Body of pancreas (tissue), 4 donors: ENCODE measurements around the gene EBP. TPM values are rescaled to one million over a fixed set of nuclear protein-coding genes. Genes with fewer than 3 reads are reported as not detected.

Source experiments
- ATAC-seq: fragments of 150-250 bp; one replicate; pipeline ENCODE4 v1.9.1; 2016
- DNase-seq, 4 donors: peaks; one replicate each; pipeline ENCODE4 v3.0.0-alpha.2; 2019
- H3K27ac ChIP-seq, 4 donors: fragments of 200-600 bp; sonication (generic); 1 replicate in 3 of 4; 2 replicates in 1 of 4; pipeline versions ENCODE4 v1.5.1 to v1.6.1; 2016 to 2019; ENCODE audit warnings: mild to moderate bottlenecking in 1 of 4, mixed read lengths in 1 of 4, moderate library complexity in 1 of 4
- H3K27me3 ChIP-seq, 2 donors: fragments of 200-600 bp; sonication (generic); one replicate each; pipeline ENCODE4 v1.6.0; 2016; ENCODE audit warnings: mild to moderate bottlenecking in 1 of 2
- H3K36me3 ChIP-seq, 2 donors: fragments of 200-600 bp; sonication (generic); replicated peaks in 1 of 2; 2 replicates each; pipeline ENCODE4 v1.5.1; 2016; ENCODE audit warnings: low read depth in 2 of 2; ENCODE audit not compliant: insufficient read depth in 1 of 2
- H3K4me1 ChIP-seq: fragments of 200-600 bp; sonication (generic); one replicate; pipeline ENCODE4 v1.6.0; 2016
- H3K4me3 ChIP-seq, 2 donors: fragments of 200-600 bp; sonication (generic); 1 replicate in 1 of 2; 2 replicates in 1 of 2; pipeline ENCODE4 v1.5.1; 2016 to 2019
- H3K9me3 ChIP-seq, 3 donors: fragments of 200-600 bp; sonication (generic); 1 replicate in 2 of 3; 2 replicates in 1 of 3; pipeline ENCODE4 v1.5.1; 2016
- POLR2A ChIP-seq, 3 donors: fragments of 450-650 bp; IDR thresholded peaks; one replicate each; pipeline ENCODE4 v1.6.1; 2016; ENCODE audit warnings: antibody characterized with exemption in 3 of 3, mild to moderate bottlenecking in 2 of 3
- WGBS, 2 donors: methylation state at CpG; one replicate each; pipeline ENCODE4 v1.1.5; 2017; 5-methylcytosine and 5-hydroxymethylcytosine counted together
- intact Hi-C: fragments of 100-400 bp; cut with DNase I; formaldehyde crosslinking; loops from one replicate; pipeline ENCODE4 v1.15.1; 2023
- total RNA-seq, 2 donors: library from RNA; depleted of rRNA; stranded (reverse); fragments of >200 nt; gene quantifications; one replicate each; pipeline ENCODE4 v1.1.0, GENCODE V29; 2016
- TF ChIP-seq, protein P1 (sequence below), 7 experiments: fragments of 450-650 bp in 4 of 7; fragments of 200-600 bp in 3 of 7; sonication (generic) in 3 of 7; IDR thresholded peaks; one replicate each; pipeline ENCODE4 v1.5.1; 2016 to 2019; ENCODE audit warnings: antibody characterized with exemption in 7 of 7

Gene EBP
- total RNA-seq, 2 donors from 2014 or later, result 14.8 to 19.7 TPM

DNA sequence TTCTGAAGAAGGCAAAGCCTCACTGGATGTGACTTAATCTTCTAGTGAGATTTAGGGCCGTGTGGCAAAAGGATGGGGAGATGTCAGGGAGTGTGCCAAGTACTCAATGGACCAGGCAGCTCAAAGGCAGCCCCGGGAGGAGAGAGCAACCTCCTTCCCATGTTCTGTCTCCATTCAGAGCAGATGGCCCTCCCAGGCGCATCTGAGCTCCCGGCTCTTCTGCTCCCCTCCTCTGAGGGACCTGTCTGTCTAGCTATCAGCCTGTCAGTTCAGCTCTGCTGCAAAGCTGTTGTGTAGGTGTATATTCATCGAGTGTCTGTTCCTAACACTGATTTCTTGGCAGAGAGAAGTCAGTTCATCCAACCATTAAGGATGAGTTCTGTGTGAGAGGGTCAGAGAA, 23.7 kb upstream of the EBP start:
- WGBS, 2 donors, result 29 to 52% methylated on average over 1 to 5 of the region's 5 CpGs
- Histone ChIP-seq H3K9me3 (no peaks in the 10 kb centered on the region), H3K27me3 (no peaks in the 10 kb centered on the region), H3K27ac (no peak overlapping the region), H3K4me3 (no peak overlapping the region), H3K36me3 (no peaks in the 10 kb centered on the region), H3K4me1 (peaks cover 3% of the 10 kb centered on the region)
- no peak for DNase-seq
- intact Hi-C loops, result loop anchor here (5.0 kb wide), 1 partner anchor 411 kb away; no protein-coding TSS in a partner anchor
- TF ChIP-seq, protein P1, sequence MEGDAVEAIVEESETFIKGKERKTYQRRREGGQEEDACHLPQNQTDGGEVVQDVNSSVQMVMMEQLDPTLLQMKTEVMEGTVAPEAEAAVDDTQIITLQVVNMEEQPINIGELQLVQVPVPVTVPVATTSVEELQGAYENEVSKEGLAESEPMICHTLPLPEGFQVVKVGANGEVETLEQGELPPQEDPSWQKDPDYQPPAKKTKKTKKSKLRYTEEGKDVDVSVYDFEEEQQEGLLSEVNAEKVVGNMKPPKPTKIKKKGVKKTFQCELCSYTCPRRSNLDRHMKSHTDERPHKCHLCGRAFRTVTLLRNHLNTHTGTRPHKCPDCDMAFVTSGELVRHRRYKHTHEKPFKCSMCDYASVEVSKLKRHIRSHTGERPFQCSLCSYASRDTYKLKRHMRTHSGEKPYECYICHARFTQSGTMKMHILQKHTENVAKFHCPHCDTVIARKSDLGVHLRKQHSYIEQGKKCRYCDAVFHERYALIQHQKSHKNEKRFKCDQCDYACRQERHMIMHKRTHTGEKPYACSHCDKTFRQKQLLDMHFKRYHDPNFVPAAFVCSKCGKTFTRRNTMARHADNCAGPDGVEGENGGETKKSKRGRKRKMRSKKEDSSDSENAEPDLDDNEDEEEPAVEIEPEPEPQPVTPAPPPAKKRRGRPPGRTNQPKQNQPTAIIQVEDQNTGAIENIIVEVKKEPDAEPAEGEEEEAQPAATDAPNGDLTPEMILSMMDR (IDR thresholded peaks at IDR 0.05), result no peak
- TF ChIP-seq POLR2A (IDR thresholded peaks at IDR 0.05), result no peak
- ATAC-seq, result no peak

DNA sequence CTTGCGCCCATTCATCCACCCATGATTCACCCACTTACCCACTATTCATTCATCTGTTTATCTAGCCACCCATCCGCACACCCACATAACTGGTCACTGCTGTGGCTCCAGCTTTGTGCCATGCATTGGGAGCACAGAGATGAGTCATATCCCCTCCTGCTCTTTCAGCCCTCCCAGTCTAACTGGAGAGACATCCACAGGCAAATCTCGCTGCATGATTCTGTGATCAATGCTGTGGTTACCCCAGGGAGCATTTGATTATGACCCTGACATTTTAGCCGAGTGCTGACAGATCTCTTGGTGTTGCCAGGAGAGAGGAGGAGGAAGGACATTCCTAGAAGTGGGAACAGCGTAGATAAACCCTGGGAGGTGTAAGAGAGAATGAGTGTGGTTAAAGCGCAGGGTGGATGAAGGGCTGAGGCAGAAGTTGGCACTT, 23.2 kb upstream of the EBP start:
- no peaks in the 10 kb centered on the region for H3K36me3 ChIP-seq
- TF ChIP-seq POLR2A (IDR thresholded peaks at IDR 0.05), result no peak
- TF ChIP-seq, protein P1 (IDR thresholded peaks at IDR 0.05), result no peak
- ATAC-seq, result no peak
- H3K27ac ChIP-seq, result no peak overlapping the region
- no peak overlapping the region for H3K4me3 ChIP-seq
- no peaks in the 10 kb centered on the region for H3K9me3 ChIP-seq
- no peak for DNase-seq
- no peaks in the 10 kb centered on the region for H3K27me3 ChIP-seq
- 59 to 63% methylated on average over 5 of the region's 6 CpGs for WGBS, 2 donors
- H3K4me1 ChIP-seq, result peaks cover 3% of the 10 kb centered on the region
- intact Hi-C loops, result loop anchor here (5.0 kb wide), 1 partner anchor 411 kb away; no protein-coding TSS in a partner anchor

DNA sequence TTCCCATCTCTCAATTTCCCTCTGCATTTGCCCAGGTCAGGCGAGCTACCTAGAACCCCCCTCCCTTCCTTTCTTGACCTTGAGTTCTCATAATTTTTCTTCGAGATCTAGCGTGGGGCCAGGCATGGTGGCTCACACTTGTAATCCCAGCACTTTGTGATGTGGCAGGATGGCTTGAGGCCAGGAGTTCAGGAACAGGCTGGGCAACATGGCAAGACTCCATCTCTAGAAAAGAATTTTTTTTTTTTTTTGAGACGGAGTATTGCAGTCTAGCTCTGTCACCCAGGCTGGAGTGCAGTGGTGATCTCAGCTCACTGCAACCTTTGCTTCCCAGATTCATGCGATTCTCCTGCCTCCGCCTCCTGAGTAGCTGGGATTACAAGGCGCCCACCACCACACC, 17.3 kb upstream of the EBP start:
- no peaks in the 10 kb centered on the region for H3K9me3 ChIP-seq
- DNase-seq (no peak), ATAC-seq (no peak)
- no peaks in the 10 kb centered on the region for H3K27me3 ChIP-seq
- H3K36me3 ChIP-seq, result no peaks in the 10 kb centered on the region
- intact Hi-C loops, result no loop called here
- peaks cover 7% of the 10 kb centered on the region for H3K4me1 ChIP-seq
- H3K27ac ChIP-seq, result no peak overlapping the region
- WGBS, 2 donors, result 54 to 69% methylated on average over 5 to 6 of the region's 7 CpGs
- H3K4me3 ChIP-seq, result no peak overlapping the region
- TF ChIP-seq POLR2A (IDR thresholded peaks at IDR 0.05), result no peak
- TF ChIP-seq, protein P1 (IDR thresholded peaks at IDR 0.05), result no peak

DNA sequence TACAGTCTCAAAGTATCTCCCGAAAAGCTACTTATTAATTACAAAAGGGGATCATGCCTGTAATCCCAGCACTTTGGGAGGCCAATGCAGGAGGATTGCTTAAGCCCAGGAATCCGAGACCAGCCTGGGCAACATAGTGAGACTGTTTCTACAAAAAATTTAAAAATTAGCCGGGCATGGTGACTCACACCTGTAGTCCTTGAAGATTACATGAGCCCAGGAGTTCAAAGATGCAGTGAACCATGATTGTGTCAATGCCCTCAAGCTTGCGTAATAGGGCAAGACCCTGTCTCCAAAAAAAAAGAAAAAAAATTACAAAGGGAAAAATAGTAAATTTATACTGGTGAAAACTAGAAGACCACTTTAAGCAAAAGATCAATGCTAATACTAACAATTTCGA, 16.1 kb upstream of the EBP start:
- H3K4me3 ChIP-seq, result no peak overlapping the region
- intact Hi-C loops, result no loop called here
- H3K27me3 ChIP-seq, result no peaks in the 10 kb centered on the region
- H3K27ac ChIP-seq, result peak overlapping the region in 1 of 4 donors; percentile 21
- no peaks in the 10 kb centered on the region for H3K9me3 ChIP-seq
- ATAC-seq (no peak), DNase-seq (peak in 1 of 4 donors; percentile 20)
- 43 to 56% methylated on average over 5 of the region's 5 CpGs for WGBS, 2 donors
- TF ChIP-seq, protein P1 (IDR thresholded peaks at IDR 0.05), result no peak
- no peak for TF ChIP-seq POLR2A (IDR thresholded peaks at IDR 0.05)
- H3K36me3 ChIP-seq, result no peaks in the 10 kb centered on the region
- H3K4me1 ChIP-seq, result peaks cover 12% of the 10 kb centered on the region

DNA sequence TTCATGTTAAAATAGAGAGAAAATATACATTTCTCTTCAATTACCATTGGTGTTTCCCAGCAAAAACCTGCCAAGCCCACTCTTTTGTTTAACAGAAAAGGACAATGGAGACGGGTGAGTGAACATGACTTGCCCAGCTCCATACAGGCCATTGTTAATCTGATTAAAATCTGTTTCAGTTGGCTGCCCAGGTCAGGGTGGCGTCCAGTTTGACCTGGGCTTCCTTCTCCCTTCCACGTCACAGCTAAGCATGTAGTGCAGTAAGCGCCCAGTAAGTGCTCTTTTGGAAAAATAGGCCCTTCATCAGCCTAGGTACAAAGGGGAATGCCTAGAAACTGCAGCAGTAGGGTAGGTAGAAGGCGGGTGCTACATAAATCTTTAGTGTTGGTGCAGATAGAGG, 14.4 kb upstream of the EBP start:
- TF ChIP-seq, protein P1 (IDR thresholded peaks at IDR 0.05), result no peak
- no peak for TF ChIP-seq POLR2A (IDR thresholded peaks at IDR 0.05)
- ATAC-seq (no peak), DNase-seq (no peak)
- H3K27me3 ChIP-seq, result no peaks in the 10 kb centered on the region
- H3K9me3 ChIP-seq, result no peaks in the 10 kb centered on the region
- H3K4me1 ChIP-seq, result peaks cover 12% of the 10 kb centered on the region
- H3K27ac ChIP-seq, result no peak overlapping the region
- H3K36me3 ChIP-seq, result no peaks in the 10 kb centered on the region
- WGBS, 2 donors, result 83 to 88% methylated on average over 5 of the region's 5 CpGs
- no peak overlapping the region for H3K4me3 ChIP-seq
- intact Hi-C loops, result no loop called here
